ENCODE results near the gene ADGRA3.
"Not testable (repeated sequence)": the region's sequence is repeated elsewhere in the genome, so short reads cannot be mapped to it uniquely, and the experiment has no call there.

Gene ADGRA3

DNA sequence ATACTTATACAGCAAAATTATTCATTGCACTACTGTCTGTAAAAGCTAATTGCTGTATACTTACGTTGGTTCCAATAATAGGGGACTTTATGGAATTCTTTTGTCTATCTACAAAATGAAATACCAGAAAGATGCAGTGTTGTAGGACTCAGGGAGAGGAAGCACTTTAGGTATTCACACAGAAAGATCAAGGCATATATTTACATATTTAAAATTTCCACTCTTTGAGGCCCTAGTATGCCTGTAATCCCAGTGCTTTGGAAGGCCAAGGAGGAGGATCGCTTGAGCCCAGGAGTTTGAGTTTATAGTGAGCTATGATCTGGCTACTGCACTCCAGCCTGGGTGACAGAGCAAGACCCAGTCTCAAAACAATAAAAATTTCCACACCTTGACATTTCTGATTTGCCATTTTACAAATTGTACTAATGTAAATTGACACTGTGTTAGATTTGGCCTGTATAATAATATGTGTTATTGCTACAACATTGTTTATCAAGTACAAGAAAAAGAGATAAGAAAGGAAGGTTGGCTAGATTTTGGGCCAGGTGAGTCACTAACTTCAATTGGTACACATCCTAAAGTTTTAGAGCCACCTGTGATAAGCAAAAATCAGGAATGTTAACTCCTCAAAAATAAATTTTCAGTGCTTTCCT lies 35.1 kb downstream of the ADGRA3 start:
- CTCF ChIA-PET: no interaction called here

DNA sequence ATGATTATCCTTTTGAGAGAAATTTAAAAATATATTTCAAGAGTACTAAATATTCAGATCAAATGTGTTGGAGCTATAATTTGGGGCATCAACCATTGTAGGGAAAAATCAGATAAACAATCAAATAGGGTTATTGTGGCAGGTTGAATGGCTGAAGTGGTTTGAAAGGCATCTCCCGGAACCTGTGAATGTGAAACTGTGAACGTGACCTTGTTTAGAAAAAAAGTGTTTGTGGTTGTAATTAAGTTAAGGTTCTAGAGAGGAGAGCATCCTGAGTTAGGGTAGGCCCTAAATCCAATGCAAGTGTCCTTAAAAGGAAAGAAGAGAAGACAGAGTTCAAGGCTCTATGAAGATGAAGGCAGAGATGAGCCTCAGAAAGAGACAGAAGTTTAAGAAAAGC lies 37.4 kb downstream of the ADGRA3 start:
- CTCF ChIA-PET: no interaction called here
- POLR2A ChIA-PET: no interaction called here
- TF ChIP-seq, protein P1, sequence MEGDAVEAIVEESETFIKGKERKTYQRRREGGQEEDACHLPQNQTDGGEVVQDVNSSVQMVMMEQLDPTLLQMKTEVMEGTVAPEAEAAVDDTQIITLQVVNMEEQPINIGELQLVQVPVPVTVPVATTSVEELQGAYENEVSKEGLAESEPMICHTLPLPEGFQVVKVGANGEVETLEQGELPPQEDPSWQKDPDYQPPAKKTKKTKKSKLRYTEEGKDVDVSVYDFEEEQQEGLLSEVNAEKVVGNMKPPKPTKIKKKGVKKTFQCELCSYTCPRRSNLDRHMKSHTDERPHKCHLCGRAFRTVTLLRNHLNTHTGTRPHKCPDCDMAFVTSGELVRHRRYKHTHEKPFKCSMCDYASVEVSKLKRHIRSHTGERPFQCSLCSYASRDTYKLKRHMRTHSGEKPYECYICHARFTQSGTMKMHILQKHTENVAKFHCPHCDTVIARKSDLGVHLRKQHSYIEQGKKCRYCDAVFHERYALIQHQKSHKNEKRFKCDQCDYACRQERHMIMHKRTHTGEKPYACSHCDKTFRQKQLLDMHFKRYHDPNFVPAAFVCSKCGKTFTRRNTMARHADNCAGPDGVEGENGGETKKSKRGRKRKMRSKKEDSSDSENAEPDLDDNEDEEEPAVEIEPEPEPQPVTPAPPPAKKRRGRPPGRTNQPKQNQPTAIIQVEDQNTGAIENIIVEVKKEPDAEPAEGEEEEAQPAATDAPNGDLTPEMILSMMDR (IDR thresholded peaks at IDR 0.05; ENCODE audit: control extremely low read depth, extremely low read depth, low read depth, missing control alignments): no peak
- DNase-seq (ENCODE audit: extremely low spot score): no peak

More for the DNA sequence above, 35.1 kb downstream of the ADGRA3 start:
- DNase-seq (ENCODE audit: extremely low spot score): no peak
- TF ChIP-seq, protein P1 (IDR thresholded peaks at IDR 0.05; ENCODE audit: control extremely low read depth, extremely low read depth, low read depth, missing control alignments): no peak
- POLR2A ChIA-PET: no interaction called here

DNA sequence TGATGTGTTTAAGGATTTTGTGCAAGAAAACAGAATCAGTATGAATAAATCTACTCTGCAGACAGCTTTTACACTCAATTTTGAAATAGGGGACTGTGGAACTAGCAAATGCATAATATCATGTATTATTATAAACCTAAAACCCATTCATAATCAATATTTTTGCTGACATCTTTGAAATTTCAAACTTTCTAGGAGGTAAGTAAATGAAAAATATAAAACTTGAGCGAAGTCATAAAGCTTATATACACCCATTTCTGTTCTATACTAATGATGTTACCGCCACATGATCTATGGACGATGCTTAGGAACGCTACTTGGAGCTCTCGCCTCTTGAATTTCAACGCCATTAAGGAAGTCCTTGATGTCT lies 38.1 kb downstream of the ADGRA3 start:
- ChIA-PET CTCF (no interaction called here), POLR2A (no interaction called here)
- DNase-seq (ENCODE audit: extremely low spot score): no peak
- TF ChIP-seq, protein P1 (IDR thresholded peaks at IDR 0.05; ENCODE audit: control extremely low read depth, extremely low read depth, low read depth, missing control alignments): no peak

DNA sequence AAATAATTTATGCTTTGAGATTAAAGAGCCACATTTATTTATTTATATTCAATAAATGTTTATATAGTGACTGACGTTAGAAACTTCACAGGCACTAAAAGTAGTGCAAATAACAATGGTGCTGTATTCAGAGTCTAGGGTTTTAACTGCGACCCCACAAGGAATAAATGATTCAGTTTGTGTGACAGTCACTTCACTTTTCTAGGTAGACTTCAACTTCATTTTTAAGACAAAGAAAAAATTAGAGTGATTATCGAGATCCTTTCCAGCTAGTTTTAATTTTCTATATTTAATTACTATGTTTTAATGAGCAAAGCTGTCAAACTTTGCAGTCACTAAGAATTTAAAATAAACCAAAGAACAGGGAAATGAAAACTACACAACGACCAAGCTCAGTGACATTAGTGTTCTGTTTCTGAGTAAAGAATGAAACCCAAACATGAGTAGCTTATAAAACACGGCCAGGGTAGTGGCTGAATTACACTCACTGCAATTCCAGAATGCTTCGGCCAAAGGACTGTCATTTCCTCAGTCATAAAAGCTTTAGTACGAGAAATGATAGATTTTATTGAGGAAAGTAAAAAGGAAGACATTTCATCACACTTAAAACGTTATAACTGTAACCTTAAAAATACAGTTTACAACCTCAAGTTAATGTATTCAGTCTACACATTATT lies 38.6 kb downstream of the ADGRA3 start:
- TF ChIP-seq, protein P1 (IDR thresholded peaks at IDR 0.05; ENCODE audit: control extremely low read depth, extremely low read depth, low read depth, missing control alignments): no peak
- DNase-seq (ENCODE audit: extremely low spot score): no peak
- ChIA-PET POLR2A (no interaction called here), CTCF (no interaction called here)

DNA sequence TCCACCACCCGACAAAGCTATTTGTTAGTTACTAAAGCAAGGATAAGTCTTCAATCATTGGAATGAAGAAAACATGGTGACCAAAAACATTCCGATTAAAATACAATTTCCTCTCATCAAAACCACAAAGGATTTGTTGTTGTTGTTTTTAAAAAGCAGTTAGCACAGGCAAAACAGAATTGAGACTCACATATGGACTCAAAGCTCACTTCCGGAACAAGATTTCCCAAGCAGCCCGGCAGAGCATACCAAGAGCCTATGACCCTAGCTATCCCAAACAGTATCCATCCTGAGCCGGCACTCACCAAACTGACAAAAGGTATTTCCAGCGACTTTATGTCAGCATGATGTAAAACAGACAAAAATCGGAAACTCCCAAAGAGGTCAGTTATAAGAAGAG lies 39.9 kb downstream of the ADGRA3 start:
- TF ChIP-seq, protein P1 (IDR thresholded peaks at IDR 0.05; ENCODE audit: control extremely low read depth, extremely low read depth, low read depth, missing control alignments): no peak
- CTCF ChIA-PET: interaction anchor here (1.5 kb wide), 1 partner anchor 13 kb away, joined by 4 read pairs; no protein-coding TSS in a partner anchor
- no peak for DNase-seq (ENCODE audit: extremely low spot score)
- POLR2A ChIA-PET: no interaction called here

DNA sequence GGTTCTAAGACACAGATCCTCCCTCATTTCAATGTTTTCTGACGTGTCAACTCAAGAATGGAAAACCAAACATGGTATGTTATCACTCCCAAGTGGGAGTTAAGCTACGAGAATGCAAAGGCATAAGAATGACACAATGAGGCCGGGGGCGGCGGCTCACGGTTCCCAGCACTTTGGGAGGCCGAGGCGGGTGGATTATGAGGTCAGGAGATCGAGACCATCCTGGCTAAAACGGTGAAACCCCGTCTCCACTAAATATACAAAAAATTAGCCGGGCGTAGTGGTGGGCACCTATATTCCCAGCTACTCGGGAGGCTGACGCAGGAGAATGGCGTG lies 40.6 kb downstream of the ADGRA3 start:
- POLR2A ChIA-PET; DNase-seq (ENCODE audit: extremely low spot score): not testable (repeated sequence)
- CTCF ChIA-PET: interaction anchor here (1.5 kb wide), 1 partner anchor 12 kb away, joined by 4 read pairs; no protein-coding TSS in a partner anchor

DNA sequence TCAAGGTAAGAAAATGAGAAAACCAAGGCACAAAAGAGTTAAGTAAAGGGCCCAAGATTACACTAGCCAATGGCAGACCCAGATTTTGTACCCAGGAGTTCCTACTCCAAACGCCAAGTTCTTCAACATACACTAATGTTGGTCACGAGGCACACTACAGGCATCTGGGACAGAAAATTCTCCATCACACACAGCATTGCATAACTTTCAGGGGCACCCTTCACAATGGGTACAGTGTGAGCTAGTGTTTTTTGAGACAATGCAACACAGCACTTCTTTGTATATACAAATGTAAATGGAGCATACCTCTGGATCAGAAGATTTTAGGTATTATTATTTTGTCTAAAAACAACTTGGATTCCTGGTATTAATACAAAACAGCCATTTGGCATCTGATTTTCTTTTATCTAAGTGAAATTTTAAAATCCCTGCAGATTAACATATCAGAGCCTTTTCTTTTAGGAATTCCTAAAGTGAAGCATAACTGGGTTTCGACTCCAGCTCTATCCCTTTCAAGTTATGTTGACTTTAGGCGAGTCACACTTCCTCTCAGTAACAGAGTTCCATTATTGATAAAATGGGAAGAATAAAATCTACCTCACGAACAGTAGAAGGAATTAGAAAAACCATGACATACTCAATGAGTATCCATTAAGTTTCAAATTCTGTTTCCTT lies 41.1 kb downstream of the ADGRA3 start:
- DNase-seq (ENCODE audit: extremely low spot score): no peak
- TF ChIP-seq, protein P1 (IDR thresholded peaks at IDR 0.05; ENCODE audit: control extremely low read depth, extremely low read depth, low read depth, missing control alignments): no peak
- CTCF ChIA-PET: interaction anchor here (1.5 kb wide), 1 partner anchor 12 kb away, joined by 4 read pairs; no protein-coding TSS in a partner anchor
- POLR2A ChIA-PET: no interaction called here
